Natural killer cell (primary cell): ENCODE data around the gene USP34. TPM values are rescaled to one million over a fixed set of nuclear protein-coding genes. Genes with fewer than 3 reads are reported as not detected.
A peak's percentile ranks its signal among the peaks of the same experiment; 100 is the strongest.

Experiments used
- ATAC-seq, 3 donors: fragments of 150-1000 bp in 2 of 3; fragments of 200-7000 bp in 1 of 3; cut with Tn5 transposase; 1 replicate in 1 of 3; 2 replicates in 2 of 3; pipeline ENCODE4 v1.10.0; 2021; ENCODE audit warnings: mild to moderate bottlenecking in 2 of 3, moderate library complexity in 2 of 3
- DNase-seq, 2 donors: peaks; one replicate each; pipeline versions ENCODE4 v3.0.0 to v3.0.0-alpha.2; 2013 to 2021; ENCODE audit warnings: mixed read lengths in 1 of 2
- H3K27ac ChIP-seq: one replicate; pipeline ENCODE4 v1.5.1; 2013; ENCODE audit warnings: mild to moderate bottlenecking, low read length
- H3K27me3 ChIP-seq: one replicate; pipeline ENCODE4 v1.6.1; 2013; ENCODE audit warnings: low read length; ENCODE audit not compliant: control insufficient read depth, insufficient read depth
- H3K36me3 ChIP-seq: one replicate; pipeline ENCODE4 v1.6.1; 2013; ENCODE audit warnings: low read length; ENCODE audit not compliant: control insufficient read depth, insufficient read depth
- H3K4me1 ChIP-seq: one replicate; pipeline ENCODE4 v1.6.1; 2013; ENCODE audit warnings: low read length; ENCODE audit not compliant: control insufficient read depth, insufficient read depth
- H3K4me3 ChIP-seq: one replicate; pipeline ENCODE4 v1.5.1; 2013; ENCODE audit warnings: low read length
- H3K9me3 ChIP-seq: one replicate; pipeline ENCODE4 v1.6.1; 2013; ENCODE audit warnings: low read length; ENCODE audit not compliant: control insufficient read depth, insufficient read depth
- H3K27ac Mint-ChIP-seq, 2 donors: one replicate each; pipeline ENCODE4 v1.8.0; 2022; ENCODE audit warnings: mild to moderate bottlenecking in 2 of 2, mixed read lengths in 2 of 2, moderate library complexity in 1 of 2
- H3K27me3 Mint-ChIP-seq, 2 donors: one replicate each; pipeline ENCODE4 v1.8.0; 2022; ENCODE audit warnings: low read depth in 2 of 2, mixed read lengths in 2 of 2
- H3K36me3 Mint-ChIP-seq: one replicate; pipeline ENCODE4 v1.8.0; 2022; ENCODE audit warnings: mixed read lengths
- H3K4me1 Mint-ChIP-seq, 2 donors: one replicate each; pipeline ENCODE4 v1.8.0; 2022; ENCODE audit warnings: mixed read lengths in 2 of 2
- H3K4me3 Mint-ChIP-seq: one replicate; pipeline ENCODE4 v1.8.0; 2022; ENCODE audit warnings: mild to moderate bottlenecking, moderate library complexity, mixed read lengths
- H3K9me3 Mint-ChIP-seq, 2 donors: one replicate each; pipeline ENCODE4 v1.8.0; 2022; ENCODE audit warnings: mixed read lengths in 2 of 2
- WGBS: methylation state at CpG from one replicate; pipeline ENCODE4 v1.1.7; 2013; ENCODE audit warnings: missing lambda C conversion rate; ENCODE audit not compliant: insufficient coverage; 5-methylcytosine and 5-hydroxymethylcytosine counted together
- intact Hi-C: fragments of 100-400 bp; cut with micrococcal nuclease; formaldehyde crosslinking; loops from one replicate; pipeline ENCODE4 v1.14.2; 2022
- total RNA-seq, 4 donors: library from RNA; stranded (reverse); fragments of 120-200 nt in 1 of 4; gene quantifications; one replicate each; pipeline versions ENCODE4 v1.2.3 to v1.2.4, GENCODE V29; 2013 to 2022
- TF ChIP-seq, protein P1 (sequence below): fragments of 200-600 bp; IDR thresholded peaks from one replicate; pipeline ENCODE4 v1.8.0; 2022; ENCODE audit warnings: antibody characterized with exemption

The USP34 gene, protein sequence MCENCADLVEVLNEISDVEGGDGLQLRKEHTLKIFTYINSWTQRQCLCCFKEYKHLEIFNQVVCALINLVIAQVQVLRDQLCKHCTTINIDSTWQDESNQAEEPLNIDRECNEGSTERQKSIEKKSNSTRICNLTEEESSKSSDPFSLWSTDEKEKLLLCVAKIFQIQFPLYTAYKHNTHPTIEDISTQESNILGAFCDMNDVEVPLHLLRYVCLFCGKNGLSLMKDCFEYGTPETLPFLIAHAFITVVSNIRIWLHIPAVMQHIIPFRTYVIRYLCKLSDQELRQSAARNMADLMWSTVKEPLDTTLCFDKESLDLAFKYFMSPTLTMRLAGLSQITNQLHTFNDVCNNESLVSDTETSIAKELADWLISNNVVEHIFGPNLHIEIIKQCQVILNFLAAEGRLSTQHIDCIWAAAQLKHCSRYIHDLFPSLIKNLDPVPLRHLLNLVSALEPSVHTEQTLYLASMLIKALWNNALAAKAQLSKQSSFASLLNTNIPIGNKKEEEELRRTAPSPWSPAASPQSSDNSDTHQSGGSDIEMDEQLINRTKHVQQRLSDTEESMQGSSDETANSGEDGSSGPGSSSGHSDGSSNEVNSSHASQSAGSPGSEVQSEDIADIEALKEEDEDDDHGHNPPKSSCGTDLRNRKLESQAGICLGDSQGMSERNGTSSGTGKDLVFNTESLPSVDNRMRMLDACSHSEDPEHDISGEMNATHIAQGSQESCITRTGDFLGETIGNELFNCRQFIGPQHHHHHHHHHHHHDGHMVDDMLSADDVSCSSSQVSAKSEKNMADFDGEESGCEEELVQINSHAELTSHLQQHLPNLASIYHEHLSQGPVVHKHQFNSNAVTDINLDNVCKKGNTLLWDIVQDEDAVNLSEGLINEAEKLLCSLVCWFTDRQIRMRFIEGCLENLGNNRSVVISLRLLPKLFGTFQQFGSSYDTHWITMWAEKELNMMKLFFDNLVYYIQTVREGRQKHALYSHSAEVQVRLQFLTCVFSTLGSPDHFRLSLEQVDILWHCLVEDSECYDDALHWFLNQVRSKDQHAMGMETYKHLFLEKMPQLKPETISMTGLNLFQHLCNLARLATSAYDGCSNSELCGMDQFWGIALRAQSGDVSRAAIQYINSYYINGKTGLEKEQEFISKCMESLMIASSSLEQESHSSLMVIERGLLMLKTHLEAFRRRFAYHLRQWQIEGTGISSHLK (N-terminal part only)
- 100 to 1,000 TPM; 184 to 204 (median 199) TPM for total RNA-seq
- total RNA-seq (2013): 260 TPM

DNA sequence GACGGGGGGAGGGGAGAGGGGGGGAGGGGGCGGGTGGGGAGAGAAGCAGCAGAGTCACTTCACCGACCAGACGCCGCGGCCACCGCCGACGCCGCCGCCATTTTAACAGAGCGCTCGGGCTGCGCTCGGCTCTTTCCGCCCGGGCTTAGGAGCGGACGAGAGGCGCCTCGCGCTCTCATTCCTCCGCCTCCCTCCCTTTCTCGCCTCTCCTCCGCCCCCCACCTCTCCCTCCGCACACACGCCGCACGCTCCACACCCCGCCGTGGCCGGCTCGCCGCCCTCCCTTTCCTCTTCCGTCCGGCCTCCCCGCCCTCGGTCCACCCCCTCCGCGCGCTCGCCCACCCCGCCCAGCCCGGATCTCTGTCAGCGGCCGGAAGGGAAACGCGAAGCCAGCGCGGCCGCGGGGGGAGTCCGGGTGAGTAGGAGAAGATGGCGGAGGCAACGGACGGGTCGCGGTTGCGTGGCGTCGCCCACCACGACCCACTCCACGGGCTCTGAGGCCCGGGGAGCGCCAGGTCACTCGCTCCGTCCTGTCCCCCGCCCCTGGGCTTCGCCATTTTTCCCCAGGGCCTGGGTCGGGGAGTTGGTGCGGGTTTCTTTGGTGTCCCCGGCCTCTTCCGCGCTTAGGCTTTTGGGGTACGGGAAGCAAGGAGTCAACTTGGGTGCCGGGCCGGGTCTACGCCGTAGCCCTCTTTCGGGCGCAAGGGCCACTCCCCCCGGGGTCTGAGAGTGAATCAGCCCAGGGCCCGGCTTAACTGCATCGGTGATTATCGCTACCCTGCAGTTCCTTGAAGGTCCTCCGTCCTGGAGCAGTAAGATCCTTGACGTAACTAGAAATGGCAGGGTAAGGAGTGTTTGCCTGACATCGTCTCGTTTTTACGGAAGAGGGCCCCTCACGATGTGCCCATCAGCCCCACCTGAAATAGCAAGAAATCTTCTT is at the start of gene USP34:
TSS of gene USP34 (minus strand) at position 123 of the 940 bp plus-strand sequence. CDS start 395 bp downstream, outside the sequence.
- intact Hi-C loops: loop anchor here (1.0 kb wide), 3 partner anchors 21 to 67 kb away; partner anchors contain the start of gene XPO1
- Histone ChIP-seq H3K27ac (peak within 1 kb of the TSS; percentile 99), H3K4me1 (peaks cover 27% of the 10 kb centered on the region), H3K36me3 (peaks cover 15% of the 10 kb centered on the region), H3K27me3 (no peaks in the 10 kb centered on the region), H3K9me3 (no peaks in the 10 kb centered on the region), H3K4me3 (peak within 1 kb of the TSS; percentile 98)
- no peaks in the 10 kb centered on the region for H3K27me3 Mint-ChIP-seq
- ATAC-seq (peak; percentile 85 to 97 (median 89)), DNase-seq (peak; percentile 85 to 97)
- under 1% methylated on average over 84 of the region's 91 CpGs for WGBS
- TF ChIP-seq, protein P1, sequence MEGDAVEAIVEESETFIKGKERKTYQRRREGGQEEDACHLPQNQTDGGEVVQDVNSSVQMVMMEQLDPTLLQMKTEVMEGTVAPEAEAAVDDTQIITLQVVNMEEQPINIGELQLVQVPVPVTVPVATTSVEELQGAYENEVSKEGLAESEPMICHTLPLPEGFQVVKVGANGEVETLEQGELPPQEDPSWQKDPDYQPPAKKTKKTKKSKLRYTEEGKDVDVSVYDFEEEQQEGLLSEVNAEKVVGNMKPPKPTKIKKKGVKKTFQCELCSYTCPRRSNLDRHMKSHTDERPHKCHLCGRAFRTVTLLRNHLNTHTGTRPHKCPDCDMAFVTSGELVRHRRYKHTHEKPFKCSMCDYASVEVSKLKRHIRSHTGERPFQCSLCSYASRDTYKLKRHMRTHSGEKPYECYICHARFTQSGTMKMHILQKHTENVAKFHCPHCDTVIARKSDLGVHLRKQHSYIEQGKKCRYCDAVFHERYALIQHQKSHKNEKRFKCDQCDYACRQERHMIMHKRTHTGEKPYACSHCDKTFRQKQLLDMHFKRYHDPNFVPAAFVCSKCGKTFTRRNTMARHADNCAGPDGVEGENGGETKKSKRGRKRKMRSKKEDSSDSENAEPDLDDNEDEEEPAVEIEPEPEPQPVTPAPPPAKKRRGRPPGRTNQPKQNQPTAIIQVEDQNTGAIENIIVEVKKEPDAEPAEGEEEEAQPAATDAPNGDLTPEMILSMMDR: no peak
- no peaks in the 10 kb centered on the region for H3K36me3 Mint-ChIP-seq
- H3K9me3 Mint-ChIP-seq: no peaks in the 10 kb centered on the region
- peak within 1 kb of the TSS; percentile 96 for H3K4me3 Mint-ChIP-seq
- peaks cover 29 to 31% of the 10 kb centered on the region in 2 donors for H3K4me1 Mint-ChIP-seq
- H3K27ac Mint-ChIP-seq: peak within 1 kb of the TSS; percentile 91 to 95

GRCh38 chr2:61520261-61520660 is 49.4 kb upstream of the USP34 start:
- Histone ChIP-seq H3K9me3 (no peaks in the 10 kb centered on the region), H3K27ac (no peak overlapping the region), H3K4me1 (no peaks in the 10 kb centered on the region), H3K36me3 (peaks cover 56% of the 10 kb centered on the region), H3K4me3 (no peak overlapping the region), H3K27me3 (no peaks in the 10 kb centered on the region)
- no peak for DNase-seq
- Mint-ChIP-seq H3K27ac (peak overlapping the region in 1 of 2 donors; percentile 39), H3K9me3 (no peaks in the 10 kb centered on the region), H3K27me3 (no peaks in the 10 kb centered on the region), H3K4me1 (peaks cover 12 to 22% of the 10 kb centered on the region in 2 donors), H3K4me3 (no peak overlapping the region), H3K36me3 (no peaks in the 10 kb centered on the region)
- ATAC-seq: no peak
- TF ChIP-seq, protein P1: no peak
- intact Hi-C loops: no loop called here
- WGBS: 92% methylated on average over 3 of the region's 3 CpGs

- Histone ChIP-seq H3K9me3 (no peaks in the 10 kb centered on the region), H3K27ac (no peak overlapping the region), H3K4me3 (no peak overlapping the region), H3K4me1 (no peaks in the 10 kb centered on the region), H3K36me3 (peaks cover 50% of the 10 kb centered on the region), H3K27me3 (no peaks in the 10 kb centered on the region)
- intact Hi-C loops: no loop called here
- TF ChIP-seq, protein P1: no peak
- ATAC-seq: no peak
- Mint-ChIP-seq H3K9me3 (no peaks in the 10 kb centered on the region), H3K27ac (peak overlapping the region; percentile 29 to 33), H3K4me1 (peaks cover 12 to 19% of the 10 kb centered on the region in 2 donors), H3K4me3 (no peak overlapping the region), H3K27me3 (no peaks in the 10 kb centered on the region), H3K36me3 (no peaks in the 10 kb centered on the region)
- WGBS: 89% methylated on average over 9 of the region's 12 CpGs
- DNase-seq: no peak
Measured at GRCh38 chr2:61512768-61513398, 42.0 kb upstream of the USP34 start.
